GM21515 (cell line): ENCODE results near the gene ADM.
"Not testable (repeated sequence)": the region's sequence is repeated elsewhere in the genome, so short reads cannot be mapped to it uniquely, and the experiment has no call there.

ENCODE experiments used
- ATAC-seq: cut with Tn5 transposase; IDR thresholded peaks from one replicate; pipeline ENCODE4 v1.9.1; 2021; ENCODE audit not compliant: unreplicated experiment

The ADM gene

DNA sequence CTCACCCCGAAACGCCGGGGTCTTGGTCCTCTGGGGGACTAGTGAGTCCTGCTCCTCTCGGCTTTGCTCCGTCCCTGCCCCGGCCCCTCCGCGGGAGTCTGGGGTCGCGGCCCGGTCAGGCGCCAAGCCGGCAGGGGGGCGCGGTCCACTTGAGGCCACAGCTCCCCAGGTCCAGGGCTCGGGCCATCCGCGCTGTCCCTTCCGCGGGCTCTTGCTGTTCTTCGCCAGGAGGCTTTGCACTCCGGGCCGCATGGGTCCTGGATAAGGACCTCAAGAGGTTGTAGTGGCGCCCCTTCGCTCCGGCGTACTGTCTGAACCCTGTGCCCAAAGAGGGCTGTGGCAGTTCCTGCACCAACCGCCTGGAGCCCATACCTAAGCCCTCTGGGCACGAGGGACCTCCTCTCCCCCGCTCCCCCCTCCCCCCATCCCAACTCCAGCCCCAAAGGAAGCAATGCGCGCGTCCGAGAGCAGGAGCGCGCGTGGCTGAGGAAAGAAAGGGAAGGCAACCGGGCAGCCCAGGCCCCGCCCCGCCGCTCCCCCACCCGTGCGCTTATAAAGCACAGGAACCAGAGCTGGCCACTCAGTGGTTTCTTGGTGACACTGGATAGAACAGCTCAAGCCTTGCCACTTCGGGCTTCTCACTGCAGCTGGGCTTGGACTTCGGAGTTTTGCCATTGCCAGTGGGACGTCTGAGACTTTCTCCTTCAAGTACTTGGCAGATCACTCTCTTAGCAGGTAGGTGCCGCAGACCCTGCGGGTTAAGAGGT is at the start of gene ADM:
ADM (plus strand) TSS at position 579 of the 767 bp plus-strand sequence. CDS start 628 bp downstream, outside the sequence.
- no peak for ATAC-seq

DNA sequence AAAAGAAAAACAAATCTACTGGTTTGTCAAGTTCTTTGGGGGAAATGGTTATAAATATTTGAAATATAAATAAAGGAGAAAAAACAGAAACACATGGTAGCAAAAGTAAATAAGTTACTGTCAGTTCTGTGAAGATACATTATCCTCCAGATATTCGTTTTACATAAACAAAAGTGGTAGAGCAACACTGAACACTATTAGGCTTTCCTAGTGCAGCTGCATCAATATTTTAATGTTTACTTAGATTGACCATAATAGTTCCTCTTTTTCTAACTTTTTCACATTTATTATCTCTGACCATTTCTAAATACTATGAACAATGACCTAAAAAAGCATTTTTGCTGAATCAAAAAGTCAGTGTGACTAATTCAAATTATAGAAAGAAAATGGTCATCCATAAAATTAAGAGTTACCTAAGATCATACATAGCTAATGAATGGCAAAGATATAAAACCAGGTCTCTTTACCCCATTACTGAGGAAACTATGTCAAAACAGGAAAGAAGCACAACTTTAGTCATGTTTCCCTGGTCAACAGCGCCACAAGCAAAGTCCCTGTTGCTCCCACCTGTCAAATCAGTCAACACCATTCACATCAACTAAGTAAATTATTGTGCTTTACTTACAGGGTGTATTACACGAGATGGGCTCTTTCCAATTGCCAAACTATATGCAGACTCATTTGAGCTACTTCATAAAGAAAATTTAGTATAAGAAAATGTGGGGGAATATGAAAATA is 49.3 kb upstream of the ADM start:
- ATAC-seq, result no peak

- ATAC-seq, result no peak
These were observed 47.4 kb upstream of the ADM start for GRCh38 chr11:10257478-10257877.

DNA sequence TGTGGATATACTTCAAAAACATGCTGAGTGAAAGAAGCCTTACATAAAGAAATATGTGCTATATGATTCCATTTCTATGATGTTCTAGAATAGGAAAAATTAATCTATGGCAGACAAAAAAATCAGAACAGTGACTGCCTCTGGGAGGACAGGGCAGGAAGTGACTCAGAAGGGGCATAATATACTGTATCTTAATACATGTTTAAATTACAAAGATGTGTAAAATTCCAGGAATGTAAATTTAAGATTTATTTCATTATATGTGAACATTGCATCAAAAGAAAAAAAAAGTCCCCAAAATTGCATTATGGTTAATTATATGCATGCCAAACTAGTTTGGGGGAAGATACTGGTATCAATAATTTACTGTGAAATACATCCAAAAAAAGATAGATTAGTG is 43.1 kb upstream of the ADM start:
- no peak for ATAC-seq

- no peak for ATAC-seq
These were observed 40.9 kb upstream of the ADM start for GRCh38 chr11:10263929-10264328.

DNA sequence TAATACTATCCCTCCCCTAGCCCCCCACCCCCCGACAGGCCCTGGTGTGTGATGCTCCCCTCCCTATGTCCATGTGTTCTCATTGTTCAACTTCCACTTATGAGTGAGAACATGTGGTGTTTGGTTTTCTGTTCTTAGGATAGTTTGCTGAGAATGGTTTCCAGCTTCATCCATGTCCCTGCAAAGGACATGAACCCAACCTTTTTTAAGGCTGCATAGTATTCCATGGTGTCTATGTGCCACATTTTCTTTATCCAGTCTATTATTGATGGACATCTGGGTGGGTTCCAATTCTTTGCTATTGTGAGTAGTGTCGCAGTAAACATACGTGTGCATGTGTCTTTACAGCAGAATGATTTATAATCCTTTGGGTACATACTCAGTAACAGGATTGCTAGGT is 40.2 kb upstream of the ADM start:
- ATAC-seq, result not testable (repeated sequence)

GRCh38 chr11:10265936-10266335 is 38.9 kb upstream of the ADM start:
- no peak for ATAC-seq

- ATAC-seq, result no peak
These were observed 37.1 kb upstream of the ADM start for GRCh38 chr11:10267821-10268220.

DNA sequence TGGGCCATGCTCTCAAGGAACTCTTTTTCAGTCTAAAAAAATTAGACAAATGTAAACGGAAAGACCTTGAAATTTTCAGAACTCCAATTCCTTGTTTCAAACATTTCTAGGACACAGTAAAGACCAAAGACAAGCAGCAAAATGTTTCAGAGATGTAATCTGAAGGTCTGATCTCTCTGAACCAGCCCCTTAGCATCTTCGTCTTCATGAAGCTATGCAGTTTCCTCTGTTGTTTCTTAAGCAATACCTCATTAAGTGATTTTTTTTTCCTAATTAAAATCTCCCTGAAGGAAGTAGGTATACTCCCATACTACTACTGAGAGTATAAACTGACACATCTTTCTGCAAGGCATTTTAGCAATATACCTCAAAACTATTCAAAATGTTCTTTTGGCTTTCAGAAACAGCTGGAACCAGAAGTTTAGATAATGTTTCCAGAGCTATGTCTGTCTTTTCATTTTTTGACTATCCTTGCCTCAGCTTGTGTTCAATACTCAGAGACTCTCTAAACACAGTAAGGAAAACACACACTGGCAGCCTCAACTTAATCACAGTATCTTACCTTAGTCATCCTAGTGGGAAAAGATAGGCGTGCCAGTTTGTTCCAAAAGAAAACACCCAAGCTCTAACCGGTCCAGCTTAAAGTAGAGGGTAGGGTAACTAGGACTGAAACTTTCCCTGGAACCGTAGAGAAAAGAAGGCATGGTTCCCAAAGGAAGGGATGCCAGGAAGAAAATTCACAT is 36.0 kb upstream of the ADM start:
- no peak for ATAC-seq

- no peak for ATAC-seq
These were observed 32.7 kb upstream of the ADM start for GRCh38 chr11:10272132-10272531.

GRCh38 chr11:10273738-10274137 is 31.1 kb upstream of the ADM start:
- ATAC-seq, result no peak

DNA sequence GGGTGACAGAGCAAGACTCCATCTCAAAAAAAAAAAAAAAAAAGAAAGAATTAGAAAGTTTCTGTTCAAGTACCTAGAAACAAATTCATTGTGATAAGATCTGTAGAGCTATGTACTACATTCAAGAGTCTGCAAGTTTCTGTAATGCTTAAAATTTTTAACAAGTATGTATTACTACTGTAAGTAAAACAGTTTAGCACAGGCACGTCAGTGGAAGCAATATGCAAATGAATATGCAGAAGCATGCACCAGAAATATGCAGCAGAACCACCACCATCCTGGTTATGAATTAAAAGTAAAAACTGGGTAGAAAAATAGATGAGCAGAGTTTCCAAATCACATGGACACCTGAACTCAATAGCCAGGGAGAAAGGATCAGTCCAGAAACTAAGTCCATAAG is 30.1 kb upstream of the ADM start:
- no peak for ATAC-seq

DNA sequence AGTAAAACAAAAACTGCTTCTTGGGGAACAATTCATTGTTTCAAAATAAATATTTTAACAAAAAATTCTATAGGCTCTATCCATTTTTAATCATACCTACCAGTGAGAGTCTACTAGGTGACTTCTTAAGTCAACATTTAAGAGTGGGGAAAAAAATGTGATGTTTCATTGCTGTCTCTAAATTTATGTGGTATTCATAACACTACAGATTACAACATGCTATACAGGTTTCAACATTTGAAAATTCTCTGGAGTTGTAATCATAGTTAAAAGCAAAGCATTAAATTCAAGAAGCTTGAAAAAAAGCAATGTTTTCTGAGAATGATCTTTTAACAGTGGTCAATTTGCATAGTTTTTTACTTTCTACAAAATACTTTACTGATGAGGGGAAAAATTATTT is 29.2 kb upstream of the ADM start:
- no peak for ATAC-seq

DNA sequence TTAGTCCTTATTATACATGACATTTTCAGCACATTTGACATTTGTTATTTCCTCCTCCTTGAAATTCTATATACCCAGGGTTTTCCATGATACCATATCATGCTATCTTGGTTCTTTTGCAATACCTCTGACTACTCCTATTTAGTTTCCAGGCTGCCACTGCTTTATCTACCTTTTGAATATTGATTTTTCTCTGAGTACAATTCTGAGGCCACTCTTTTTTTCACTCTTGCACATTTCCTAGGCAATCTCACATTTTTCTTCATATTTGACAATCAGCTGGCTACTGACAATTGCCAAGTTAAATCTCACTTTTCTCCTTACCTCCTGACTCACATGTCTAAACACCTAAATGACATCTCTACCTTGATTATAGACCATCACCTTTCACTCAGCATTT is 22.8 kb upstream of the ADM start:
- no peak for ATAC-seq

DNA sequence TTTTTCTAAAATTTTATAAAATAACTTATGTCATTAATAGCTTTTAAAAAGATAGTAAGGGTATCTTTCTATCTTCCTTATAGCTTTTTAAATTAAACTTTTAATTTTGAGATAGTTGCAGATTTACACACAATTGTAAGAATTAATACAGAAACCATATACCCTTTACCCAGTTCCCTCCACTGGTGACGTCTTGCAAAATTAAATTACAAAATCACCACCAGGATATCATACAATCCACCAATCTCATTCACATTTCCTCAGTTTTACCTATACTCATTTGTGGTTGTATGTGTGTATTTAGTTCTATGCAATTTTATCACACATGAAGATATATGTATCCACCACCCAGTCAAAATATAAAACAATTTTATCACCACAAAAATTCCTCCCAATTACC is 20.9 kb upstream of the ADM start:
- ATAC-seq, result no peak

DNA sequence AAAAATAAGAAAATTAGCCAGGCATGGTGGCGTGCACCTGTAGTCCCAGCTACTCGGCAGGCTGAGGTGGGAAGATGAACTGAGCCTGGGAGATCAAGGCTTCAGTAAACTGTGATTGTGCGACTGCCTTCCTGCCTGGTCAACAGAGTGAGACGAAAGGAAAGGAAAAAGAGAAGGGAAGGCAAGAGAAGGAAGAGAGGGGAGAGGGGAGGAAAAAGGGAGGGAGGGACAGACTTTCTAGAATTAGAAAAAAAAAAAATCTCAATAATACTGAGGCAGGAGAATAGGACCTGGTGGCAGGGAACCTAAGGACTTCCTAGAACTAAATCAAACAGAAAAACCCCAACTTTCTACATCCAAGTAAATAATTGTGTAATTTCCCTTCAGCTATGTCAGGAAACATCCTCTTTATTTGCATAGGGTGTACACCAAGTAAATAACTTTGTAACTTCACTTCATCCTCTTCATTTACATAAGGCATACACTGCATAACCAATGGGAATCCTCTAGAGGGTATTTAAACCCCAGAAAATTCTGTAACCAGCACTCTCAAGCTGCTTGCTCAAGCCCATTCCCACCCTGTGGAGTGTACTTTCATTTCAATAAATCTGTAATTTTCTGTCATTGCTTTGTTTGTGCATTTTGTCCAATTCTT is 19.6 kb upstream of the ADM start:
- ATAC-seq, result no peak

DNA sequence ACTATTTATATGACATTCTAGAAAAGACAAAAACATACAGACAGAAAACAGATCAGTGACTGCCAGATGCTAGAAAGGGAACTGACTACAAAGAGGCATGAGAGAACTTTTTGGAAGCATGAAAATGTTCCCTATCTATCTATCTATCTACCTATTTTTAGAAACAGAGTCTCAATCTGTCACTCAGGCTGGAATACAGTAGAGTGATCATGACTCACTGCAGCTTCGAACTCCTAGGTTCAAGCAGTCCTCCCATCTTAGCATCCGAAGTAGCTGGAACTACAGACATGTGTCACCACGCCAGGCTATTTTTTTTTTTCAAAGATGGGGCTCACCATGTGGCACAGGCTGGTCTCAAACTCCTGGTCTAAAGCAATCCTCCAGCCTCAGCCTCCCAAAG is 17.7 kb upstream of the ADM start:
- ATAC-seq, result no peak

GRCh38 chr11:10287766-10288715 is 16.8 kb upstream of the ADM start:
- no peak for ATAC-seq

GRCh38 chr11:10288881-10289764 is 15.8 kb upstream of the ADM start:
- no peak for ATAC-seq
